ENCODE data around the gene ICA1. TPM values are rescaled to one million over a fixed set of nuclear protein-coding genes. Genes with fewer than 3 reads are reported as not detected.

Gene ICA1
- total RNA-seq, 1 donor from 2014 or later: 48.8 TPM

GRCh38 chr7:8165150-8165549 lies 96.8 kb downstream of the ICA1 start:
- TF ChIP-seq CTCF (IDR thresholded peaks at IDR 0.05; ENCODE audit: unreplicated experiment): no peak
- Mint-ChIP-seq H3K36me3 (ENCODE audit: insufficient read depth) (no peaks in the 10 kb centered on the region), H3K27ac (no peak overlapping the region), H3K27me3 (no peaks in the 10 kb centered on the region), H3K4me1 (ENCODE audit: low read depth) (no peaks in the 10 kb centered on the region), H3K9me3 (ENCODE audit: low read depth) (no peaks in the 10 kb centered on the region), H3K4me3 (ENCODE audit: low read depth) (no peak overlapping the region)
- DNase-seq (ENCODE audit: low spot score, unreplicated experiment): no peak

DNA sequence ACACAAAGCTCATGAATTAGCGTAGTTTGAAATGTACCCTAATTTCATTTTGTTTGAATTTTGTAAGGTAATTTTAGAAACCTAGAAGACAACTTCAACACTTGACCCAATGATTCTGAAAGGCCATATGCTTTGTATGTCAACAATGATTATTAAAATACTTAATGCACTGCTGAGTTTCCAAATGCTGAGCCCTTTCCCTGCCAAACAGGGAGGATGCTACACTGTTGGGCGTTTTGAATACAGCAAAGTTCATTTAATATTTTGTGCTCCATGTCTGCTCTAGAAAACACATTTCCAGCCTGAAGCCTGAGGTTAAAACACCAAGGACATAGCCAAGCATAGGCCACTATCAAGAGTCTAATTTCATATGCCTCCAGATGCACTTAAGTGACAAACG lies 99.8 kb downstream of the ICA1 start:
- H3K9me3 Mint-ChIP-seq (ENCODE audit: low read depth): no peaks in the 10 kb centered on the region
- peaks cover 2% of the 10 kb centered on the region for H3K4me1 Mint-ChIP-seq (ENCODE audit: low read depth)
- H3K27ac Mint-ChIP-seq: no peak overlapping the region

DNA sequence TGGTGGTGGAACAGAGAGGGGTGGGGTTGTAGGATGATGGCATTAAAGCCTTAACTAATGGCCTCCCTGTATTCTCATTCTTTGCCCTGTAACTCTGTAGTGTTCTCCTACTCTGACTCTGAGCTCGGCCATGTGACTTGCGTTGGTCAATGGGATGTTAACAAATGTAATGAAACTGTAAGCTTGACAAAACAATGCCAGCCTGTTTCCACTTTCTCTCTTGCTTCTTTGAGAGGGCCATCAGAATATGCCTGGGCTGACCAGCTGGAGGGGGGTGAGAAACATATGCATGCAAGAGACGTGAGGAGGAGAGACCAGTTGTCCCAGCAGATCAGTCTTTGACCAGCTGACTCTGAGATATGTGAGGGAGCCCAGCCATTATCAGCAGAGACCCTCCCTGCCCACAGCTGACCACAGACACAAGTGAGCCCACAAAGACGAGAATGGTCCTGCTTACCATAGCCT lies 100.6 kb downstream of the ICA1 start:
- H3K4me1 Mint-ChIP-seq (ENCODE audit: low read depth): peaks cover 2% of the 10 kb centered on the region
- no peak overlapping the region for H3K27ac Mint-ChIP-seq
- H3K4me3 Mint-ChIP-seq (ENCODE audit: low read depth): no peak overlapping the region
- DNase-seq (ENCODE audit: low spot score, unreplicated experiment): no peak
- H3K27me3 Mint-ChIP-seq: no peaks in the 10 kb centered on the region
- no peak for TF ChIP-seq CTCF (IDR thresholded peaks at IDR 0.05; ENCODE audit: unreplicated experiment)
- H3K9me3 Mint-ChIP-seq (ENCODE audit: low read depth): no peaks in the 10 kb centered on the region
- H3K36me3 Mint-ChIP-seq (ENCODE audit: insufficient read depth): peaks cover 4% of the 10 kb centered on the region

More for the DNA sequence above, 99.8 kb downstream of the ICA1 start:
- Mint-ChIP-seq H3K27me3 (no peaks in the 10 kb centered on the region), H3K36me3 (ENCODE audit: insufficient read depth) (peaks cover 3% of the 10 kb centered on the region), H3K4me3 (ENCODE audit: low read depth) (no peak overlapping the region)
- no peak for DNase-seq (ENCODE audit: low spot score, unreplicated experiment)
- TF ChIP-seq CTCF (IDR thresholded peaks at IDR 0.05; ENCODE audit: unreplicated experiment): no peak

DNA sequence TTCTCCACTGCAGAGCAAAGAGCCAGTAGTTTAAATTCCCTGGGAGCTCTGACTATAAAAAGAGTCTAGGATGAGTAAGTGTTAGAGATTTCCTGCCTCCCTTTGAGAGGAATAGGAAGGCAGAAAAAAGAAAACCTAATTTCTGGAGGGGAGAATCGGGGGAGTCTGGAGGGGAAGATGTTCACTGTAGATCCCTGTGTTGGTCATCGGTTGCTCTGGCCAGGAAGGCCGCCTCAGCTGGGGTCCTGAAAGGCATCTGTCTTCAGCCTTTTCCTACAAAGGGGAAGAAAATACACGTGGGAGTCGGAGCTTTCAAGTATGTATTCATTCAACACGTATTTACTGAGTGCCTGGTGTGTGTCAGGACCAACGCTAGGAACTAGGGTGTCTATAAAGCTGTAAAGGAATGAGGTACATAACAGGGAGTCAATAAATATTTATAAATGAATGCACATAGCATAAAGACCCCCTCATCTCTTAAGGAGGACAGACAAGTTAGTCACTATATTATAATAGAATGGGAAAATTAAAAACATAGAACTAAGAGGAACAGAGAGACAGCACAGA lies 101.1 kb downstream of the ICA1 start:
- Mint-ChIP-seq H3K27me3 (no peaks in the 10 kb centered on the region), H3K27ac (no peak overlapping the region), H3K4me3 (ENCODE audit: low read depth) (no peak overlapping the region), H3K9me3 (ENCODE audit: low read depth) (no peaks in the 10 kb centered on the region), H3K36me3 (ENCODE audit: insufficient read depth) (peaks cover 8% of the 10 kb centered on the region), H3K4me1 (ENCODE audit: low read depth) (peaks cover 2% of the 10 kb centered on the region)
- TF ChIP-seq CTCF (IDR thresholded peaks at IDR 0.05; ENCODE audit: unreplicated experiment): no peak
- no peak for DNase-seq (ENCODE audit: low spot score, unreplicated experiment)

DNA sequence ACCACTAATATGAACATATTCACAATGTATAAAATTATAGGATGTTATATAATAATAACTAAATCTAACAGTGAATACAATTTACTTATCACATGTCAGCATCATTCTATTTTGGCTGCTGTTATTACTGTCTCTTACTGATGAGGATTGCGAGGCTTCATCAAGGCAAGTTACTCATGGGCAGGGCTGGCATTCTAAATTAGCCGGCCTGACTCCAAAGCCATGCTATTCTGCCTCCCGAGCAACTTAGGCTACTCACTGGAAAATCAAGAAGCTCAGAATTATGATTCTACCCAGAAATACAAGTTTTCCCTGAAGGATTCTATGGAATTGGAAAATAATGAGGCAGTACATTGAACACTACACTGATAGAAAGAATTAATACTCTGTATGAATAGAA lies 101.7 kb downstream of the ICA1 start:
- no peak for TF ChIP-seq CTCF (IDR thresholded peaks at IDR 0.05; ENCODE audit: unreplicated experiment)
- Mint-ChIP-seq H3K4me3 (ENCODE audit: low read depth) (no peak overlapping the region), H3K36me3 (ENCODE audit: insufficient read depth) (peaks cover 9% of the 10 kb centered on the region), H3K27me3 (no peaks in the 10 kb centered on the region), H3K27ac (no peak overlapping the region), H3K9me3 (ENCODE audit: low read depth) (no peaks in the 10 kb centered on the region), H3K4me1 (ENCODE audit: low read depth) (peaks cover 2% of the 10 kb centered on the region)
- DNase-seq (ENCODE audit: low spot score, unreplicated experiment): no peak
